Measurements from ENCODE around the gene EWSR1. TPM values are rescaled to one million over a fixed set of nuclear protein-coding genes. Genes with fewer than 3 reads are reported as not detected.
A peak's percentile ranks its signal among the peaks of the same experiment; 100 is the strongest.

Gene EWSR1
- total RNA-seq, 2 donors from 2014 or later: 145 to 236 TPM

DNA sequence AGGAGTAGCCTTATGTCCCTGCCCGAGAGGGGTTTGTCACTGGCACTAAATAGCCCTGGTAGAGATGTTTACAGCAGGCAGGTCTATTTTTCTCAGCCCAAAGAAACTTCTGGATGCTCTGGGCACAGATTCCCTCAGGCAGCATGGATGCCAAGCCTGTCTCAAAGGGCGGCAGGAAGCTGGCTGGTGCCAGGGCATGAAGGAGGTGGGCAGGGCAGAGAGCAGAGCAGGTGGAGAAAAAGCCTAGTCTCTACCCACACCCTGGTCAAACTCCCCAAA lies 34.3 kb downstream of the EWSR1 start:
- DNase-seq: no peak
- H3K4me1 ChIP-seq: no peaks in the 10 kb centered on the region
- H3K27me3 ChIP-seq: no peaks in the 10 kb centered on the region
- peaks cover 24% of the 10 kb centered on the region for H3K36me3 ChIP-seq
- H3K27ac ChIP-seq: no peak overlapping the region
- TF ChIP-seq, protein P1, sequence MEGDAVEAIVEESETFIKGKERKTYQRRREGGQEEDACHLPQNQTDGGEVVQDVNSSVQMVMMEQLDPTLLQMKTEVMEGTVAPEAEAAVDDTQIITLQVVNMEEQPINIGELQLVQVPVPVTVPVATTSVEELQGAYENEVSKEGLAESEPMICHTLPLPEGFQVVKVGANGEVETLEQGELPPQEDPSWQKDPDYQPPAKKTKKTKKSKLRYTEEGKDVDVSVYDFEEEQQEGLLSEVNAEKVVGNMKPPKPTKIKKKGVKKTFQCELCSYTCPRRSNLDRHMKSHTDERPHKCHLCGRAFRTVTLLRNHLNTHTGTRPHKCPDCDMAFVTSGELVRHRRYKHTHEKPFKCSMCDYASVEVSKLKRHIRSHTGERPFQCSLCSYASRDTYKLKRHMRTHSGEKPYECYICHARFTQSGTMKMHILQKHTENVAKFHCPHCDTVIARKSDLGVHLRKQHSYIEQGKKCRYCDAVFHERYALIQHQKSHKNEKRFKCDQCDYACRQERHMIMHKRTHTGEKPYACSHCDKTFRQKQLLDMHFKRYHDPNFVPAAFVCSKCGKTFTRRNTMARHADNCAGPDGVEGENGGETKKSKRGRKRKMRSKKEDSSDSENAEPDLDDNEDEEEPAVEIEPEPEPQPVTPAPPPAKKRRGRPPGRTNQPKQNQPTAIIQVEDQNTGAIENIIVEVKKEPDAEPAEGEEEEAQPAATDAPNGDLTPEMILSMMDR (IDR thresholded peaks at IDR 0.05): no peak
- peak overlapping the region in 1 of 2 donors; percentile 26 for H3K9ac ChIP-seq (ENCODE audit: low read depth in 2 of 2, low read length in 2 of 2)
- no peaks in the 10 kb centered on the region for H3K9me3 ChIP-seq
- H3K4me3 ChIP-seq: no peak overlapping the region
- intact Hi-C loops (cut with DNase I): no loop called here

DNA sequence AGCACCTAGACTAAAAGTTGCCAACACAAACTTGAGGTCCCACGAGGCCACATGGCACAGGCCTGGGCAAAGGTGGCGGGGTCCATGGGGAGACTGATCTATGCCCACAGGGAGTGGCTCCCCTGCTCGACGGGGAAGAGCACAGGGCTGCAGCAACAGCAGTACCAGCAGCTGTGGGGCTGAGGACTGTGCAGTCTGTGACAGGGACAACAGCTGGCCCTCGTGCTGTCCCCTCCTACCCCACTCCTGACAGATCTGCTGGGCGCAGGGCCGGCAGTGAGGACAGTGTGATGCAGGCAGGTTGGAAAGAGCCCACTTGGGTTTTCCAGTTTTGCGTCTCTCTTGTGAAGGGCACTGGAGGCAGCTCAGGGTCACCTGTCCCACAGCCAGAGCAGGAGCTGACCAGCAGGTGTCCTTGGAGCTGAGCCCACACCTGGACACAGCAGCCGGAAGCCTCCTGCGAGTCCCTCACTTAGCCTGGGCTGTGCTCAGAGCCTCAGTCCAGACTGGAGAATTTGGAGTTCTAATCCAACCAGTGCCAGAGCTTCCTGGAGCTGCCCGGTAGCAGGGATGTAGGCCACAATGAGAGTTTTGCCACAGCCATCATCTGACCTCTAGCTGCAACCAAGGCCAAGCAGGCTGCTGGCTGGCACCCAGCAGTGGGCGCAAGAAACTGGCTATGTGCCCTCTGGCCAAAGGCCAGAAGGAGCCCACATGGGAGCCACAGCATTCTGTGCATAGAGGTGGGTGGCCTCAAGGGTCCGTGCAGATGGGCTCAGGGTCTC lies 34.8 kb downstream of the EWSR1 start:
- no peaks in the 10 kb centered on the region for H3K27me3 ChIP-seq
- no peak for DNase-seq
- H3K9me3 ChIP-seq: no peaks in the 10 kb centered on the region
- no peak overlapping the region for H3K27ac ChIP-seq
- no peak overlapping the region for H3K4me3 ChIP-seq
- H3K9ac ChIP-seq (ENCODE audit: low read depth in 2 of 2, low read length in 2 of 2): peak overlapping the region in 1 of 2 donors; percentile 26
- H3K4me1 ChIP-seq: no peaks in the 10 kb centered on the region
- TF ChIP-seq, protein P1 (IDR thresholded peaks at IDR 0.05): no peak
- intact Hi-C loops (cut with DNase I): no loop called here
- peaks cover 19% of the 10 kb centered on the region for H3K36me3 ChIP-seq

DNA sequence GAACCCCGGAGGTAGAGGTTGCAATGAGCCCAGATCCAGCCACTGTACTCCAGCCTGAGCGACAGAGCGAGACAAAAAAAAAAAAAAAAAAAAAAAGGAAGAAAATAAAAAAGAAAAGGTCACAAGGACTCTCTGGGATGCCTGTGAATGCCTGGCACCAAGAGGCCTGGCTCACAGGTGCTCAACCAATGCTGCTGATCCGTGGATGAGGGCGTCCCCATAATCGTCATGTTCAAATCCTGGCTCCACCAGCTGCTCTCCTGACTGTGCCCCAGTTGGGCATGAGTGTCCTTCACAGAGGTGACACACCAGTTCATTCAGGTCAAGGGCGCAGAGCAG lies 37.7 kb downstream of the EWSR1 start:
- H3K27ac ChIP-seq: no peak overlapping the region
- no peak overlapping the region for H3K4me3 ChIP-seq
- H3K36me3 ChIP-seq: no peaks in the 10 kb centered on the region
- H3K9me3 ChIP-seq: no peaks in the 10 kb centered on the region
- H3K4me1 ChIP-seq: peaks cover 22% of the 10 kb centered on the region
- intact Hi-C loops (cut with DNase I): no loop called here
- no peak overlapping the region for H3K9ac ChIP-seq (ENCODE audit: low read depth in 2 of 2, low read length in 2 of 2)
- no peaks in the 10 kb centered on the region for H3K27me3 ChIP-seq
- DNase-seq: no peak
- TF ChIP-seq, protein P1 (IDR thresholded peaks at IDR 0.05): no peak

DNA sequence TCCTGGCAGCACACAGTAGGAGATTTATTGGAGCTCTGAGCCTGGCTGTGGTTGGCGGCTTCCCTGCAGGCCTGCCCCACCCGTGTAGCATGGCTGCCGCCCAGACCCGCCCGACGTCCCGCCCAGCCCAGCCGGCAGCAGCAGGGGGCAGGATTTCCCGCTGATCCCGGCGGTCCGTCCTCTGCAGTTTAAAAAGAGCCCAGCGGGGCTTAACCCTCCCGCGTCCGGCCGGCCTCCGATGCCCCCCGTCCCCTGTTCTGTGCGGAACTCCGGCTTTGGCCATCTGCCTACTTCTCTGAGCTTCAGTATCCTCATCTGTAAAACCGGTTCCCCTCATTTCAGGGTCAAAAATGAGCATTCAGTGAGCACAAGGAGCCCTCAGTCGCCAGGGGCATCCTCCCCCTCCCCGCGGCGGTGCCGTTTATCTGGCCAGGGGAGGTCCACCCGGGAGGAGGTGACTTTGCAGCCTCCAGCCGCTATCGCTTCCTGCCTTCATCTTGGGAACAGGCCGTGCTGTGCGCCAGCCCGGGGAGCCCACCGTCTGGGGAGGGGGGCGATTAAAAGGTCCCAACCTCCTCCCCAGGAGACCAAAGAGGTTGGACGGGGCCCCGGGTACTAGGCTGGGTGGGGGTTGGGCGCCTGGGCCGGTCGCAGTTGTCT lies 38.2 kb downstream of the EWSR1 start, which contains the start of gene GAS2L1:
Gene GAS2L1, plus strand, starts transcription at position 476 of the 660 bp plus-strand sequence. CDS start 1,456 bp downstream, outside the sequence.
- DNase-seq: peak; percentile 90
- Histone ChIP-seq H3K27me3 (no peaks in the 10 kb centered on the region), H3K4me3 (peak within 1 kb of the TSS; percentile 96), H3K9me3 (no peaks in the 10 kb centered on the region), H3K9ac (ENCODE audit: low read depth in 2 of 2, low read length in 2 of 2) (peak within 1 kb of the TSS; percentile 73 to 81), H3K27ac (peak within 1 kb of the TSS; percentile 54), H3K36me3 (no peaks in the 10 kb centered on the region), H3K4me1 (peaks cover 25% of the 10 kb centered on the region)
- intact Hi-C loops (cut with DNase I): no loop called here
- TF ChIP-seq, protein P1 (IDR thresholded peaks at IDR 0.05): peak; percentile 54

DNA sequence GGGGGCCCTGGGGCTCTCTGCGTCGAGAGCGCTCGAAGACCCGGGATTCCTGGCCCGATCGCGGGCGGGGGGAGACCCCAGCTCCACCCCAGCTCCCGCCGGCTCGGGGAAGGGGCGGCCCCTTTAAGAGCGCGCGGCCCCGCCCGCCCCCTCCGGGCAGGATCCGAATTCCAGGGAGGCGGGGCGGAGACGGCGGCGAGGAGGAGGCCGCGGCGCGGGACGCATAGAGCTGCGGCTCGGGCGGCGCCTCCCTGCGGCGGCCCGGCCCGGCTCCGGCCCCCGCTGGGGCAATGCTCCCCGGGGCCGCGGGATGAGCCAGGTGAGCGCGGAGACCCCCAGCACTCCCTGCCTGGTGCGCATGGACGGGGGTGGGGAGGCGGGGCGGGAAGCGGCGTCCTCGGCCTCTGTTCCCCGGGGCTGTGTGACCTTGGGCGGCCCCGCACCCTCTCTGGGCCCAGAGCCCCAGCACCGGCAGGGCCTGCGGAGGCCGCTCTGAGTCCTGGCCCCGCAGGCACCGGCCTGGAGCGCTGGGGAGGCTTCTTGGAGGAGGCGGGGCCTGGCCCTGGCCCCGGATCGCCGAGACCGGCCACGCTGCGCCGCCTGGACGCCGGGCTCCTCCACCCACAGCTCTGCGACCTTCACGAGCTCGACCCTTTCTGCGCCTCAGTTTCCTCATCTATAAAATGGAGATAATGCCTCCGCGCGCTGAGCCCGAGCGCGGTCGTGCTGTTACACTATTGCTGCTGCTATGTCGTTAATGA lies 38.9 kb downstream of the EWSR1 start:
- H3K27ac ChIP-seq: peak overlapping the region; percentile 54
- H3K4me3 ChIP-seq: peak overlapping the region; percentile 96
- H3K36me3 ChIP-seq: no peaks in the 10 kb centered on the region
- DNase-seq: peak; percentile 86
- H3K9me3 ChIP-seq: no peaks in the 10 kb centered on the region
- TF ChIP-seq, protein P1 (IDR thresholded peaks at IDR 0.05): no peak
- H3K27me3 ChIP-seq: no peaks in the 10 kb centered on the region
- H3K4me1 ChIP-seq: peaks cover 30% of the 10 kb centered on the region
- intact Hi-C loops (cut with DNase I): no loop called here
- H3K9ac ChIP-seq (ENCODE audit: low read depth in 2 of 2, low read length in 2 of 2): peak overlapping the region; percentile 73 to 81

All from colonic mucosa (tissue), 4 donors.